Thyroid gland (tissue), 4 donors: ENCODE results near the gene AMMECR1L. TPM values are rescaled to one million over a fixed set of nuclear protein-coding genes. Genes with fewer than 3 reads are reported as not detected.
"Not testable (repeated sequence)": the region's sequence is repeated elsewhere in the genome, so short reads cannot be mapped to it uniquely, and the experiment has no call there.

Experiments
- DNase-seq, 2 donors: peaks; one replicate each; pipeline ENCODE4 v3.0.0-alpha.2; 2019
- H3K27ac ChIP-seq, 3 donors: fragments of 200-600 bp; sonication (generic); 1 replicate in 2 of 3; 2 replicates in 1 of 3; pipeline ENCODE4 v1.5.1; 2016 to 2019; ENCODE audit warnings: mild to moderate bottlenecking in 1 of 3, moderate library complexity in 1 of 3
- H3K27me3 ChIP-seq: fragments of 200-600 bp; sonication (generic); one replicate; pipeline ENCODE4 v1.5.1; 2019
- H3K36me3 ChIP-seq, 2 donors: fragments of 200-600 bp; sonication (generic); one replicate each; pipeline ENCODE4 v1.5.1; 2016 to 2019
- H3K4me1 ChIP-seq, 2 donors: fragments of 200-600 bp; sonication (generic); one replicate each; pipeline ENCODE4 v1.5.1; 2017 to 2019
- H3K4me3 ChIP-seq, 3 donors: fragments of 200-600 bp; sonication (generic); replicated peaks in 1 of 3; 1 replicate in 2 of 3; 2 replicates in 1 of 3; pipeline ENCODE4 v1.5.1; 2016; ENCODE audit warnings: mild to moderate bottlenecking in 1 of 3
- H3K9me3 ChIP-seq: fragments of 200-600 bp; sonication (generic); one replicate; pipeline ENCODE4 v1.5.1; 2017
- POLR2A ChIP-seq, 2 donors: fragments of 450-650 bp; IDR thresholded peaks; one replicate each; pipeline ENCODE4 v1.6.1; 2017; ENCODE audit warnings: antibody characterized with exemption in 2 of 2, mild to moderate bottlenecking in 2 of 2, moderate library complexity in 1 of 2
- WGBS, 2 donors: methylation state at CpG; one replicate each; pipeline ENCODE4 v1.1.5; 2017; 5-methylcytosine and 5-hydroxymethylcytosine counted together
- intact Hi-C: fragments of 100-400 bp; cut with DNase I; formaldehyde crosslinking; loops from one replicate; pipeline ENCODE4 v1.15.1; 2023
- total RNA-seq, 4 donors: library from RNA; depleted of rRNA; stranded (reverse); fragments of >200 nt; gene quantifications; one replicate each; pipeline ENCODE4 v1.2.3, GENCODE V29; 2016
- TF ChIP-seq, protein P1 (sequence below), 6 experiments: fragments of 200-600 bp in 3 of 6; fragments of 450-650 bp in 3 of 6; sonication (generic) in 3 of 6; IDR thresholded peaks; one replicate each; pipeline ENCODE4 v1.5.1; 2016 to 2019; ENCODE audit warnings: antibody characterized with exemption in 6 of 6, mild to moderate bottlenecking in 2 of 6, inconsistent platforms in 1 of 6, moderate library complexity in 1 of 6

The AMMECR1L gene
- total RNA-seq, 4 donors from 2014 or later = 10.3 to 13.4 (median 11.5) TPM

DNA sequence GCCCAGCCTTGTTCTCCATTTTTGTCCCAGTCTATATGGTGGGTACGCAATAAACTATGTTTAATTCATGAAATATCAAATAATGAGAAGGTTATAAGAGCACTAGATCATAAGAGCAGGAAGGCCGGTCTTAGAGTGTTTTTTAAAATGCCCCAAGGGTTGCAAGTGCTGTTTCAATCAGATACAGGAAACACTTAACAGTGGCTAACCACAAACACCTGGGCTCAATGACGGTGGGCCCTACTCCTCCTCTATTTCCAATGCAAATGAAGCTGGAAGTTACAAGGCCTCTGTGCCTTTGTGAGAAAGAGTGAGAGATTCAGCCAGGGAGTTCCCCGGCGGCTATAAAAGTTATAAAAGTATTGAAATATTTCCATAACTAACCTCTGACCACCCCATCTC lies 55.9 kb downstream of the AMMECR1L start:
- no peak overlapping the region for H3K4me3 ChIP-seq
- TF ChIP-seq POLR2A (IDR thresholded peaks at IDR 0.05) = no peak
- TF ChIP-seq, protein P1, sequence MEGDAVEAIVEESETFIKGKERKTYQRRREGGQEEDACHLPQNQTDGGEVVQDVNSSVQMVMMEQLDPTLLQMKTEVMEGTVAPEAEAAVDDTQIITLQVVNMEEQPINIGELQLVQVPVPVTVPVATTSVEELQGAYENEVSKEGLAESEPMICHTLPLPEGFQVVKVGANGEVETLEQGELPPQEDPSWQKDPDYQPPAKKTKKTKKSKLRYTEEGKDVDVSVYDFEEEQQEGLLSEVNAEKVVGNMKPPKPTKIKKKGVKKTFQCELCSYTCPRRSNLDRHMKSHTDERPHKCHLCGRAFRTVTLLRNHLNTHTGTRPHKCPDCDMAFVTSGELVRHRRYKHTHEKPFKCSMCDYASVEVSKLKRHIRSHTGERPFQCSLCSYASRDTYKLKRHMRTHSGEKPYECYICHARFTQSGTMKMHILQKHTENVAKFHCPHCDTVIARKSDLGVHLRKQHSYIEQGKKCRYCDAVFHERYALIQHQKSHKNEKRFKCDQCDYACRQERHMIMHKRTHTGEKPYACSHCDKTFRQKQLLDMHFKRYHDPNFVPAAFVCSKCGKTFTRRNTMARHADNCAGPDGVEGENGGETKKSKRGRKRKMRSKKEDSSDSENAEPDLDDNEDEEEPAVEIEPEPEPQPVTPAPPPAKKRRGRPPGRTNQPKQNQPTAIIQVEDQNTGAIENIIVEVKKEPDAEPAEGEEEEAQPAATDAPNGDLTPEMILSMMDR (IDR thresholded peaks at IDR 0.05) = no peak
- H3K4me1 ChIP-seq = no peaks in the 10 kb centered on the region
- WGBS, 2 donors = 60 to 66% methylated on average over 5 of the region's 5 CpGs
- intact Hi-C loops = no loop called here
- H3K27me3 ChIP-seq = no peaks in the 10 kb centered on the region
- no peak for DNase-seq
- no peaks in the 10 kb centered on the region for H3K9me3 ChIP-seq
- no peaks in the 10 kb centered on the region for H3K36me3 ChIP-seq
- H3K27ac ChIP-seq = no peak overlapping the region

DNA sequence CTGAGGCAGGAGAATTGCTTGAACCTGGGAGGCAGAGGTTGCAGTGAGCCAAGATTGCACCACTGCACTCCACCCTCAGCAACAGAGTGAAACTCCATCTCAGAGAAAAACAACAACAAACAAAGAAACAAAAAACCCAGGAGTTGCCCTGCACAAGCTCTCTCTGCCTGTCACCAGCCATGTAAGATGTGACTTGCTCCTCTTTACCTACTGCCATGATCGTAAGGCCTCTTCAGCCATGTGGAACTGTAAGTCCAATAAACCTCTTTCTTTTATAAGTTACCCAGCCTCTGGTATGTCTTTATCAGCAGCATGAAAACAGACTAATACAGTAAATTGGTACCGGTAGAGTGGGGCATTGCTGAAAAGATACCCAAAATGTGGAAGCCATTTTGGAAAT lies 59.0 kb downstream of the AMMECR1L start:
- H3K27me3 ChIP-seq, H3K36me3 ChIP-seq, DNase-seq, H3K4me3 ChIP-seq, intact Hi-C loops, H3K9me3 ChIP-seq, H3K4me1 ChIP-seq, H3K27ac ChIP-seq: not testable (repeated sequence)
- WGBS, 2 donors = 95 to 98% methylated on average over 2 of the region's 2 CpGs

DNA sequence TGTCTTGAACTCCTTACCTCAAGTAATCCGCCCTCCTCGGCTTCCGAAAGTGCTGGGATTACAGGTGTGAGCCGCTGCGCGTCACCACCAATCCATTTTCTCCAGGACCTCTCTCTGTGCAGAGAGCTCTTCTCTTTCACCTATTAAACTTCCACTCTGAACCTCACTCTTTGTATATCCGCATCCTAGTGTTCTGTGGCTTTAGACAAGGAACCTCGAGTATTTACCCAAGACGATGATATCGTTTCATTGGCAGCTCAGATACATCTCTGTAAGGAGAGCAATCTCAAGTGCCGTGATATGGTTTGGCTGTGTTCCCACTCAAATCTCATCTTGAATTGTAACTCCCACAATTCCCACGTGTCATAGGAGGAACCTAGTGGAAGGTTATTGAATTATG lies 59.7 kb downstream of the AMMECR1L start:
- no peak overlapping the region for H3K4me3 ChIP-seq
- no peaks in the 10 kb centered on the region for H3K4me1 ChIP-seq
- no peak overlapping the region for H3K27ac ChIP-seq
- 82 to 93% methylated on average over 12 of the region's 12 CpGs for WGBS, 2 donors
- H3K36me3 ChIP-seq = no peaks in the 10 kb centered on the region
- intact Hi-C loops = no loop called here
- H3K27me3 ChIP-seq = no peaks in the 10 kb centered on the region
- no peak for DNase-seq
- TF ChIP-seq, protein P1 (IDR thresholded peaks at IDR 0.05) = no peak
- no peak for TF ChIP-seq POLR2A (IDR thresholded peaks at IDR 0.05)
- no peaks in the 10 kb centered on the region for H3K9me3 ChIP-seq

DNA sequence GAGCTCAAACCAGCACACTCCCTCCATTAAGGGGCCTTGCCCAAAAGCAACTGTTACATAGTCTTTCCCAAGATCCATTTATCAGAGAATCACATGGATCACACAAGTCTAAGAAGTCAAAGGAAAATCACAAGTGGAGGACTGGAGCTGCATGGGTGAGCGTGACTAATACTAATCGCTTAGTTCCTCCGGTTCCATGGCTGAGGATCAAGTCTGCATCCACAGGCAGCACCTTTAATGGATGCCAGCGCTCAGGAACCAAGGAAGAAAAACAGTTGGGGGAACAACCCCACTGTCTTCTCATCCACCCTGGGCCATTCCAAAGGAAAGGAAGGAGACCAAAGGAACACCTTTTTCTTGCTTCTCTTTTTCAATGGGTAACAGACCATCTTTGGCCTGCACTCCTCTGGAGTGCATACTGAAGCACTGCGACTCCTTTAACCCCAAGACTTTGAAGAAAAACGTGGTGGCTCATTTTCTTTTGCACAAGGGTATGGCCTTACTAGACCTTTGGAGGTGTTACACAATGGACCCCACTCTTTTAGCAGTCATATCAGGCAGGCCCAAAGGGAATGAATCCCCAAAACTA lies 65.6 kb downstream of the AMMECR1L start:
- Histone ChIP-seq H3K27me3 (no peaks in the 10 kb centered on the region), H3K36me3 (no peaks in the 10 kb centered on the region), H3K27ac (no peak overlapping the region), H3K9me3 (no peaks in the 10 kb centered on the region), H3K4me1 (no peaks in the 10 kb centered on the region), H3K4me3 (no peak overlapping the region)
- intact Hi-C loops = no loop called here
- no peak for TF ChIP-seq POLR2A (IDR thresholded peaks at IDR 0.05)
- TF ChIP-seq, protein P1 (IDR thresholded peaks at IDR 0.05) = no peak
- no peak for DNase-seq
- 73 to 77% methylated on average over 6 of the region's 6 CpGs for WGBS, 2 donors

DNA sequence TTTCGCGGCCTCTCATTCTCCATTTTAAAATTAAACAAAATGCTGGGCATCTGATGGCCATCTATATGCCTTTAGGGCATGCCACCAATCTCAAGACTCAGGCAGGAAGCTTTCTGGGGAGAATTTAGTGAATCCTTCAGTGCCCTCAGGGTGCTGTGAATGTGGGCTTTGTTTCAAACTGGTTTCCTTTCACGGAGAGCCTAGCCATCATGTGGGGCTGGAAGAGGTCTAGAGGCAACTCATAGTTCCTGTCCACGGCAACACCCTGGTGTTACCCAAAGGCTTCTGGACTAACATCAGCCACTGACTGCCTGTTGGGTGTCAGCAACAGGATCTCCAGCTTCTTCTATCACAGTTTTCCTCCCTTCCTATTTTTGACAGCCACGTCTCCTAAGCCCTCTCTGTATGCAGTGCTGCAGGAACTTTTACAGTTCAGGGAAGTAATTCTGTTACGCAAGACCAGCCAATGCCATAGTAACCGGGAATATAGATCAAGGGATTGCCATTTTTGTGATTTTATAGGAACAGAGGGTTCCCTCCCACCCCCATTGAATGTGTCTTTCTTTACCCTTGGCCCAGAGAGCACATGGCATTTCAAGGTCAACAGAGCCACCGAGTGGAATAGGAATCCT lies 66.8 kb downstream of the AMMECR1L start:
- no peak for TF ChIP-seq POLR2A (IDR thresholded peaks at IDR 0.05)
- TF ChIP-seq, protein P1 (IDR thresholded peaks at IDR 0.05) = no peak
- no peaks in the 10 kb centered on the region for H3K36me3 ChIP-seq
- no peak overlapping the region for H3K27ac ChIP-seq
- WGBS, 2 donors = 86 to 91% methylated on average over 8 of the region's 8 CpGs
- no peaks in the 10 kb centered on the region for H3K4me1 ChIP-seq
- no peaks in the 10 kb centered on the region for H3K27me3 ChIP-seq
- H3K4me3 ChIP-seq = no peak overlapping the region
- no peaks in the 10 kb centered on the region for H3K9me3 ChIP-seq
- no peak for DNase-seq
- intact Hi-C loops = no loop called here
